HG03095 (cell line): Measurements from ENCODE around the gene TAS1R2.

Experiments used
- ATAC-seq: cut with Tn5 transposase; IDR thresholded peaks from one replicate; pipeline ENCODE4 v1.9.1; 2021; ENCODE audit warnings: moderate library complexity; ENCODE audit not compliant: unreplicated experiment

TAS1R2 gene

DNA sequence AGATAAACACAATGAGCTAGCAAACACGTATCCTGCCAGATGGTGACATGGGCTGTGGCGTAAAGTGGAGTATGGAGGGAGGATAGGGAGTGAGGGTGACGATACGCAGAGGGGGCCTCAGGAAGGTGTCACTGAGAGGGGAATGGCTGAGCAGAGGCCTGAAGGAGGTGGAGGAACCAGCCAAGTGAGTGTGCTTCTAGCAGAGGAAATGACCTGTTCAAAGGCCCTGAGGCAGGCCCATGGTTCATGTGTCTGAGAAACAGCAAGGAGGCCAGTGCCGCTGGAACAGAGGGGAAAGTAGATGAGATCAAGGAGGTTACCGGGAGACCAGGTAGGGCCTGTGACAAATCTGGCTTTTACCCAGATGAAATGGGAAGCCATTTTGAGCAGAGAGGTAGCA is 36.0 kb downstream of the TAS1R2 start:
- no peak for ATAC-seq

DNA sequence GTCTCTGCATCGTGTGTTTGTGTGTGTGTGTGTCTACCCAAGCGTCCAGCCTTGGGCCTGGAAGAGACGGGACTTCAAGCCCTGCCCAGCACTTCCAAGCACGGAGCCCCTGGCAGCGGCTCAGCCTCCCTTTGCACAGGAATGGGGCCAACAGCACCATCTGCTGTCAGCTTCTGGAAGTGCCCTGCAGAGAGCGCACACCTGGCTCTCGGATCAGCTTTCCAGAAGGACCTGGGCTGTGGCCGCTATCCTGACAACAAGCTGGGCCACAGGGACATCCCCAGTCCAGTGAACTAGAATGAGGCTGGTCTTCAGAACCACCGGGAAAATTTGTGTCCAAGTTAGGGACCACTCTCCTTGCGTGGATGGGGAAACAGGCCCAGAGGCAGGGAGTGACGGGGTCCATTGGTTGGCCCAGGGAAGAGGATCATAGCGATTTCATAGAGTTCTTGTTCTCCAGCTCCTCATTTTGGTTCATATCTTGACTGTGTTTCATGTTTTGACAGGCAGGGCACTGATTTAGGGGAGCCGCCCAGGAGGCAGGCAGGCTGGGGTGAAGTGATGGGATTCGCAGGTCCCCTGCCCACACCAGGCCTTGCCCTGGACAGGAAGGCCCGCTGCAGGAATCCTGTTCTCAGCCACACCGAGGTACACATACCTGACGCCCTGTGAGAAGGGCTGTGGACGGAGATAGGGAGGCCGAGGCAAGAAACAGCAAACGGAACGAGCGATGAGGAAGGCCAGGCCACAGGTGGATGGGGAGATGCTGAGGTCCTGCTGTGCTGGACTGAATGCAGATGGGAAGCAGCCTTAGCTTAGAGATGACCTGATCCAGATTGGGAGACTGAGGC is 38.4 kb downstream of the TAS1R2 start:
- ATAC-seq = no peak

DNA sequence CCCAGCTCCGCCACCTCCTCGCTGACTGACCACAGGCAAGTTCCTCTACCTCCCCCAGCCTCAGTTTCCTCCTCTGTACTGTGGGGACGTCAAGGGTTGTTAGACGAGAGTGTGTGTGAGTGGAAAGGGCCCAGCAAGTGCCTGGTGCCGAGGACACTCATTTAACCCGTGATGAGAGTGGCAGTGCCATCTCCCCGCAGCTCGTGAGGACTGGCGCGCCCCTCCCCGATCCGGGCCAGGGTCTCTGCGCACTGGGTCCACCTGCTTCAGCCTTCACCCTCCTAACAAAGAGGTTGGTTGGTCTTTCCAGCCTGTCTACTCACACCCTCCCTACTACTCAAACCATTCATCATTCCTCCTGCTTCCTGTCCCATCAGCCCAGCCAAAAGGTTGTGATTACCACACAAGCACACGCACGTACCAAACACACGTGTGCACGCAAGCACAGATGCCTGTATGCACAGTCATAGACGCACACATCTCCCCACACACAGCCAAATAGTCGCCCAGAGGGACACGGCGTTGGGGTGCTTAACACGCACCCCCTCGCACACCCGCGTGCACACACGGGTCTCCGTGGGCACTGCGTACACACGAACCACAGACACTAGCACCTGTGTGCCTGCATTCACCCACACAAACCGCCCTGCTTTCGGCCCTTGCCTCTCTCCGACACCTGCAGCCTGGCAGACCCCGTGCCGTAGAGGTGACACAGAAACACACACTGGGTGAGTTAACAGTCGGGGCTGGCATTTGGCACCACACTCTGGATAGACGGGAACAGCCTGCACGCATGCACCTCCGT is 39.3 kb downstream of the TAS1R2 start:
- no peak for ATAC-seq

DNA sequence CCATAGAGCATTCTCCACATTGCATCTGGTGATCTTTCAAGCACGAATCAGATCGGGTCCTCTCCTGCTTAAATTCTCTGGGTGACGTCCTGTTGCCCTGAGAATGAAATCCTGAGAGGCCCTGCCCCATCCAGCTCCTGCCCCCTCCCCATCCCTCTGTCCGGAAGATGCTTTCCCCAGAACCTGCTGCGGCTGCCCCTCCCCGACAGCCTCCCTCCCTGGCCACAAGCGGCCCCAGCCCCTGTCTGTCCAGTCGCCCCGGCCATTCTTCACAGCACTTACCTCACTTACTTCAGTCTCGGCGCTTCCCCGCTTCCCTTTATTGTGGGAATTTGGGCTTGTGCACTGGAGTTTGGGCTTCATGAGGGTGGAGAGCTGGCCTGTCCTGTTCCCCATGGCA is 40.3 kb downstream of the TAS1R2 start:
- ATAC-seq = no peak

DNA sequence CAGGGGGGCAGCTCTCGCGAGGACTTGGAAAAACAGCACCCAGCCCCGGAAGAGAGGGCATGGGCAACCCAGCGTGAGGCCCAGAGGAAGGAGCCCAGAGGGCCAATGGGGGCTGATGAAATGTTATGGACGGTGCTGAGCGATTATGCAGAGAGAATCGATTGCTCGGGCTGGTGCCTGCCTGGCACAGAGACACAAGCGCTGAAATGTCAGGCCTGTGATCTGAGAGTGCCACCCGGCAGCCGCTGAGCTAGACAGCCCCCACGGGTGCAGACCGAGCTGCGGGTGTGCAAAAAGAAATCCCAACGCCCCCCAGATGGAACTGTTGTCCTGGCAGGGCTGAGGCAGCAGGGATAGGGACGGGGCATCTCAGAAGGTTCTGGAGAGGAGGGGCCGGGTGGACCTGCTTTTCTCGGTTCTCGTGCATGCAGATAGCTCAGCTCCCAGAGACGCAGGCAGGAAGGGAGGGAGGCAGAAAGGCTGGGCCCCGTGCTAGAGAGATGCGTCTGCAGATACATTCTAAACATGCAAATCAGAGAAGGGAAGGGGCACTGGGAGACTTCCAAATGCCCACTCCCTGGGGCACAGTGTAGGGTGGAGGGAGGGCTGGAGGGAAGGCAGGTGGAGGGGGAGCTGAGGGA is 41.5 kb downstream of the TAS1R2 start:
- no peak for ATAC-seq

DNA sequence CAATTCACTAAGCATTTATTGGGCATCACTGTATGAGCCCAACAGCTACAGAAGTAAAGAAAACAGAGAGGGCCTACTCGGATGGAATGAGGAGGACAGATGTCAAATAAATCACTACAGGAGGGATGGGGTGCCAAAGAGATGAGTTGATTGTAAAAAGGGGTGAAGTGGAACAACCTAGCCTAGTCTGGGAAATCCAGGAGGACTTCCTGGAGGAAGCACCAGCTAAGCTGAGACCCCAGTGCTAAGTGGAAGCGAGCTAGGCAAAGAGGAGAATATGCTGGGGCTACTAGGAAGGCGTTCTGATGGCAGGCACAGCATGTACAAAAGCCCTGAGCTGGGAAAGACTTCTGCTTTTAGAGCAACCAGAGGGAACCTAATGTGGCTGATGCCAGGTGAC is 42.1 kb downstream of the TAS1R2 start:
- ATAC-seq = no peak

DNA sequence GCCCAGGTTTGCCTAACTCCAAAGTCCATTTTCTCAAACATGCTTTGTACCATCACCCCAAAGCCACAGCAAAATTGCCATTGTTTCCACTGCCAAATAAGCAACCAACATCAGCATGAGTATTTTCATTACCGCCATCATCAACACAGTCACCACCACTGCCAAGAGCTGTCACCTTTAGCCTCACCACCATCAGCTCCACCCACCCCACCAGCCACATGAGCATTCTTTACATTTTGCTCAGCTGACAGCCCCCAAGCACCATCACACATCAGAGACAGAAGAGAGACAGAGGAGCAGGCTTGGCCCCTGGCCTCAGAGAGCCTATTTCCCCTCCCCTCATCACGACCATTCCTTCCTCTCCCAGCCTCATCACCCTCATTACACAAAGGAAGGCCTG is 42.7 kb downstream of the TAS1R2 start:
- ATAC-seq = no peak

DNA sequence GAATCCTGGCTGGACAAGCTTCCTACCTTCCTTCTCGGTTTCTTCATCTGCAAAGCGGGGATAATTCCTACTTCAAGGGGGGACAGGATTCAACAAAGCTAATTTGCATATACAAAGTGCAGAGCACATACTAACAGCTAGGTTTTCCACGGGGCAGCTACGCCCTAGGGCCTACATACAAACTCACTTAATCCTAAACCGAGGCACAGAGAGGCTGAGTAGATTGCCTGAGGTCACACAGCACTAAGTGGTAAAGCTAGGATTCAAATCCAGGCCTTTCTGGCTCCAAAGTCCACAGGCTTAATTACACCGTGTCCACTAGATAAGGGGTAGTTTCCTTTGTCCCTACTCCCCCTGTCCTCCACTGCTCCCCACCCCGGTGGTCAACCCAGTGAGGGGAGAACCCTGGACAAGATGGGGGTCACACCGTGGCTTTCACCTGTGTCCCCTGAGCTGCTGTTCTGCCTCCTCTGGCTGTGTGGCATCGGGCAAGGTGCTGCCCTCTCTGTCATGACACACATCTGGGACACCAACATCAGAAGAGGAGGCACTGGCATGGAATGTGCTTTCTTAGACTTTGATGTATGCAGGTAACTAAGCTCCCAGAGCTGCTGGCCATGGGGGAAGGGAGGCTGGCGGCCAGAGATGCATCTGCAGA is 44.5 kb downstream of the TAS1R2 start:
- ATAC-seq = no peak

DNA sequence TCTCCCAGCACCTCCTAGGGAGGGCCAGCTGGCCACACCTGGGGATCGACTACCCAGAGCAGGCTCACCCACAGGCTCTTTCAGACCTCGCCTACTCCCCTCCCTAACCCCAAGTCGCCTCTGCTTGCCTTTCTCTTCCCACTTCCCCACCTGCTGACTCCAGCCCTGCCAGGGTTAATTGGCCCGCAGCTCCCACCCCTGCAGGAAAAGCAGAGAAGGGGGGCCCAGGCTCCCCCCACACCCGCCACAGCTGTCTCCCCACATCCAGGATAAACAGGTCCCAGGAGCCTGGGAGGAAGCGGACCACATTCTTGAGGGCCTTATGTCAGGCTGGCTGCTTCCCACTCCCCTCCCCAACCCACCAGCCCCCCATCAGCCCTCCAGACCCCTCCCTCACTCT is 45.0 kb downstream of the TAS1R2 start:
- no peak for ATAC-seq

DNA sequence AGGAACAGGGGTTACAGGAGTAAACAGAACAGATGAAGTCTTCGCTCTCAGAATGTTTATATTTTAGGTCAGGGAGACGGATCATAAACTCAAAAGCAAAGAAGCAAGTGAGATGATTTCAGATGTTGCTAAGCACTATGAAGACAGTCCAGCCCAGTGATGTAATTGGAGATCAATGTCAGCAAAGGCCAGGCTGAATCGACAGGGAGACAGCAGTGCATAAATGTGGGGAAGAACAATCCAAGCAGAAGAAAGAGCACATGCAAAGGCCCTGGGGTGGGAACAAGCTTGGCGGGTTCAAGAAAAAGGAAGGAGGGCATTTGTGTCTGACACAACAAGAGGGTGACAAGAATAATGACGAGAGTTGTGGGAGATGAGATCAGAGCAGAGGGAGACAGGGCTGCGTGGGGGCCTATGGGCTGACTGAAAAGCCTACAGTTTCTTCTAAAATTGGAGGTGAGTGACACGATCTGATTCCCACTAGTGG is 47.0 kb downstream of the TAS1R2 start:
- ATAC-seq = no peak

DNA sequence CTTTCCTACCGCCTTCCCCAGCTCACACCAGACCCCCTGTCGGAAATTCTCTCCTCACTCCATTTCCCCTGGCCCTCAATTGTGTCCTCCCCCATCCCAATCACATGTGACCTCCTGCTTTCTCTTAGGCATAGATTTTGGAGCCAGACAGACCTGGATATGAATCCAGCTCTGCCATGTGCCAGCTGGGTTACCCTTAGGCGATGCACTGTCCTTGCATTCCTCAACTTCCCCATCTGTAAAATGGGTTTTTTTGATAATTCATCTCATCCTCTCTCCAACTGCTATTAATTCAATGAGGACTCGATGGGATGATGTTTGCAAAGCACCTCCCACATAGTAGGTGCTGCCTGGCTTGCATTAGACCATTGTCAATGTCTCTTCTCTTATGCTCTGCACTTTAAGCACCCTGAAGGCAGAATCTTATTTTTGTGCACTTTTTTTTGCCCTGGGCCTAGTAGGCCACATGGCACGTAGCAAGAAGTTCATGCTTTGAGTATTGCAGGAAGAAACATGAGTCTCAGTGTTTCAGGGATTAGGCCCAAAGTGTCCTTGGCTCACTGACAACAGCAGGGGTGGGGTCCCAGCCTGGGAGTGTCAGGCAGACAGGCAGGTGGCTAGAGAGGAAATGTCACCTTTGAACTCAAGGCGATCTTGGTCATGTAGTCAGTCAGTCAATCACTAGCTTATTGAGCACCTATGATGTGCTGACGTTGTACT is 47.6 kb downstream of the TAS1R2 start:
- ATAC-seq = no peak

DNA sequence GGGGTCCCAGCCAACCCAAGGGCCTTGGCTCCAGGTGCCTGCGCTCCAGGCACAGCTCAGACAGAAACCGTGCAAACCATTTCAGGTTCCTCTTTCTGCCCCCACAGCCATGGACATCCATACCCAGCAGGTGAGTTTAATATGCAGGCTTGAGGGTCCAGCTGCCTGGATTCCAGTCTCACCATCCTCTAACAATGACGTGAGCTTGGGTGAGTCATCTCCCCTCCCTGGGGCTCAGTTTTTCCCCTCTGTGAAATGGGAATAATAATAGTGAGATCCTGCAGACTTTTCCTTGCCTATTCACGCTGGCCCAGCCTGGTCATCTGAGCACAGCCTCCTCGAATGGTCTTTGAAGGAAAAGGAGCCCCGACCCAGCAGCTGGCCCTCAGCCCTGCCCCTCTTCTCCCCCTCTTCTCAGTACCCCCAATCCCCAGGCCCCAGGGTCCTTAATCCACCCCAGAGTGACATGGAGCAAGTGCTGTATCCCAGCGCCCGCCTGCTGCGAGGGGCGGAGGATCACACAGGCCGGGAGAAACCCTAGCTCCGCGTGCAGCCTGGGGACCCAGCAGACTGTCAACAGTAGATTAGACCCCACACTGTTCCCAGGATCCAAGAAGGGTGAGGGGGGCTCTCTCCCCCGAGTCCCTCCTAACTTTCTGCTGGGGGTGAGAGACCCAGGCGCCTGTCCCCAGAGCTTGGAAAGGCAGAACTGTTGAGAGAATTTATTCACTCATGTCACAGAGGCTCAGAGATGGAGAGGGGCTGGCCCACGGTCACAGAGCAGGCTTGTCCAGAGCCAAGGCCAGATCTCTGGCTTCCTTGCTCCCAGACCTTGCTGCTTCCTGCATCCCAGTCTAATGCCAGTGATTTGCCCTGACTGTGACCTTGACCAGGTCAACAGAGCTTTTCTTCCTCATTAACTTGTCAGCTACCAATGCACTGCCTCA is 49.2 kb downstream of the TAS1R2 start:
- ATAC-seq = no peak

DNA sequence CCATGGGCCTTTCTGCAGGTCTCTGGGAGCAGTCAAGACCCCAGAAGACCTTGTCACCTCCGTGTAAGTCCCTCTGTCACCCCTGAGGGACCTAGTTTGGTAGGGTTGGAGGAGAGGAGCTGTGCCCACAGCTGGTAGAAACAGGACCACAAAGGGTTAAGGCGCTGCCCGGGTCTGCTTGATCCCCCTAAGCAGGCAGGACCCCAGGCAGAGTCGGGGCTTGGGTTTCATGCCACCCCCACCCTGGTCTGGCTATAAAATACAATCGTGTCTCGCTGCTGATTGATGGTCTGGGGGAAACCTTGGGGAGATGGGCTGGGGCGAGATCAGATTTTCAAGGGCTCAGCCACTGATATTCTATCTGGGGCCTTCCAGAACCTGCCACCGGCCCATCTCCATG is 50.9 kb downstream of the TAS1R2 start:
- no peak for ATAC-seq

DNA sequence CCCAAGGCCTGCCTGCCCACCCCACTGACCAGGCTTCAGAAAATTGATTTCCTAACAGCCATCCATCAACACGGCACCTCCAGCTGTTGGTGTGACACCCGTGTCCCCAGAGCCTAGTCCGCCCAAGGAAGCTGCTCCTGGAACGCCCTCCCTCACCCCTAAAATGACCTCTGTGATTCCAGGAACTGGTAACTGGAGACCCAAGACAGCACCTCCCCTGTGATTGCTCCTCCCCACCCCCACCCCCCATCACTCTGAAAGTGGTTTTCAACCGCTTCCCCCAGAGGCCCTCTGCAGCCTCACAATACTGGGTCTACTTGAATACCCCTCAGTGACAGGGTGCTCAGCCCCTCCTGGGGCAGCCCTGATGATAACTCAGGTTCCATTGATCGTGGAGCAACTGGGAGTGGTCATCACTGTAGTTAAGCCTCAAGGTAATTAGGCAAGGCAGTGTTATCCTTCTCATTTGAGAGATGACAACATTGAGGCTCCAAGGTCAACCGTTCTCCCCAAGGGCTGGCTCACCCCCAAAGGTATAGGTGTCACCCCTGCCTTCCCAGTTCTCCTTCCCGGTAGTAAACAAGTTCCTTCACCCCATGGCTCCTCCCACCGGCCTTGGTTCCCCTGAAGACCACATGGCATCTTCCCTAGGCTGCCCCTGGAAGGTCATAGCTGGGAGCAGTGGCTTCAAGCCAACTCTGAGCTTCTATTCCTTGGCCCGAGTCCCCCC is 52.0 kb downstream of the TAS1R2 start:
- no peak for ATAC-seq

DNA sequence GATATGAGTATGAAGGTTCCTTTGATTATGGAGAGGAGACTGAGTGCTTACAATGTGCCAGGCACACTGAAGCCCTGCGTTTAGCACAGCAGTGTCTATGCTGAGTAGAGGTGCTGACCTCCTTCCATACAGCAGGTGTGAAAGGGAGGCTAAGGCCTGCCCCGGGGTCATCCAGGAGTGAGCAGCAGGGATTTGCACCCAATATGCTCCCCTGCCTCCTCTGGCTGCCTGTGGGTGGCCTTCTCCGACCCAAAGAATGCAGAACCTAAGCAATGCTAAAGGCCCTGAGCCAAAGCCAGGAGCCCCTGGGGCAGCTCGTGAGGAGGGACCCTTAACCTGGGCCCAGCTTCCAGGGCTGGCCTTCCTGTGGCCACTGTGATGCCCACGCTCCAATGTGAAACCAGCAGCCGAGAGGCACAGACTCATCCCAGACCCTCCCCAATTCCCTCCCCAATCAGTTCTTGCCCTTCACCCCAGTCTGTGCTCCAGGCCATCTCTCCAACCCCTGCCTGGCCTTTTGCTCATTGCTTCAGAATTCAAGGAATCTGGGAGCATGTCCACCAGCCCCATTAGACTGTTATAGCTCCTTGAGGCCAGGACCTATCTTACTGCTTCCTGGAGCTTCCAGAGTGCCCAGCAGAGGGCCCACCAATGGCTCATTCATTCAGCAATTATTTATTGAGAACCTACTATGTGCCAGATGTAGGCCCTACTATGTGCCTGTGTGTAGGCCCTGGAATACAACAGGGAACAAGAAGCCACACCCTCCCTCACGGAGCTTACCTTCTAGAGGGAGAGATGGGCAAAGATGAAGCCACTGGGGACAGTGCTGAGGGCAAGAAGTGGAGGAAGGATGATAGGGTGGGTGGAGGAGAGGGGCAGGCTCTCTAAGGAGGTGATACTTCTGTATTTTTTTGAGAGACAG is 53.3 kb downstream of the TAS1R2 start:
- no peak for ATAC-seq

DNA sequence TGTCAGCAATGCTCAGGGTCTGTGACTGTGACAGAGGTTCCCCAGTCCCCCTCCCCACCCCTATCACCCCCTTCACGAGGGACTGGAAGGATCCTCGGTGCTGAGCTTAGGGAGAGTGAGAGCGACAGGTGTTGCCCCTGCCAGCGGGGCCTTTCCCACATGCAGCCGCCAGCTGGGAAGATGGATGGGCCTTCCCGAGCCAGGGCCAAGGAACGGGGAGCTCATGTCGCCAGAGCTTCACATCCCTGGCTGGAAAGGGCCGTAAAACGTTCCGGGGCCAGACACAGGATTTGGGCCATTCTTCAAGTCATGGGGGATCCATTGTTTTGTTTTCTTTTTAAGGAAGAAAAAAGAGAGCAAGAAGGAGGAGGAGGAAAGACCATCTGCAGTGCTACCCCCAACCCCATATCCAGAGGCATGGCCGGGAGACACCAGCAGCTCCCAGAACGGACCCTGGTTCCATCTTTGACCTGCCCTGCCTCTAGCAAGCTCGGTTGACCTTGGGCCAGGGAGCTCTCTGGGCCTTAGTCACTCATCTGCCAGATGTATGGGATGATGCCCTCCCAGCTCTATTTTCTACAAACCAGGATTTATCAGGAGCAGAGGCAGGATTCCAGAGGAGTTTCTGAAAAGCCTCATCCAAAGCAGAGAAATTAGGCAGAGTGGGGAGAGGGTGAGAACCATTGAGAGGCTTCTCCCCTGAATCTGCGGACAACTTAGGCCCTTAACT is 54.1 kb downstream of the TAS1R2 start:
- no peak for ATAC-seq

DNA sequence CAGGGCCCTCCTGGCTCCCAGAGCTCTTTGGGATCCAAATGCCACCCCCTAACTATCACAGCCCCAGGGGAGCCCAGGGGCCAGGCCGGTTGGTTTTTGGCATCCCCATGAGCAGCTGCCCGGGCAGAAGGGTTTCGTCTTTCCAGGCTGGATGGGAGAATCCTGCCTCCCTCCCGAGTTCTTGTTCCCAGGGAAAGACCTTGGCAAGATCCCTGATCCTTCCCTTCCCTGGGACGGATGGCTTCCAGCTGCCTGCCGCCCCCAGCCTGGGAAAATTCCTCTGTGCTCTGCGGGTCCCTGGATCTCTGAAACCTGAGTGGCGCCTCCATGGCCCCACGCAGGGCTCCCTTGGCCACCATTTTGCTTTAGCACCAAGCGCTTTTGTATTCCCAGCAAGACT is 55.6 kb downstream of the TAS1R2 start:
- ATAC-seq = no peak
